HG03342 (cell line): ENCODE measurements around the gene LCN9.
"Not testable (repeated sequence)": the region's sequence is repeated elsewhere in the genome, so short reads cannot be mapped to it uniquely, and the experiment has no call there.

Experiments used
- ATAC-seq: cut with Tn5 transposase; IDR thresholded peaks from one replicate; pipeline ENCODE4 v1.9.1; 2021; ENCODE audit warnings: mild to moderate bottlenecking, moderate library complexity; ENCODE audit not compliant: unreplicated experiment

Gene LCN9

GRCh38 chr9:135670721-135671590 is 7.8 kb downstream of the LCN9 start:
- no peak for ATAC-seq

GRCh38 chr9:135671591-135672041 is 8.5 kb downstream of the LCN9 start:
- ATAC-seq = no peak

GRCh38 chr9:135672786-135673185 is 9.7 kb downstream of the LCN9 start:
- ATAC-seq = not testable (repeated sequence)

- ATAC-seq = no peak
Observed at GRCh38 chr9:135673941-135674340, 10.8 kb downstream of the LCN9 start.

GRCh38 chr9:135674977-135675376 is 11.9 kb downstream of the LCN9 start:
- no peak for ATAC-seq

- no peak for ATAC-seq
Observed at GRCh38 chr9:135676891-135677290, 13.8 kb downstream of the LCN9 start.

- no peak for ATAC-seq
Observed at GRCh38 chr9:135677641-135678168, 14.6 kb downstream of the LCN9 start.

- ATAC-seq = no peak
Observed at GRCh38 chr9:135678236-135679017, 15.3 kb downstream of the LCN9 start.

GRCh38 chr9:135680056-135680455 is 16.9 kb downstream of the LCN9 start:
- no peak for ATAC-seq

- no peak for ATAC-seq
Observed at GRCh38 chr9:135681161-135681560, 18.1 kb downstream of the LCN9 start.

GRCh38 chr9:135683401-135684034 is 20.4 kb downstream of the LCN9 start:
- no peak for ATAC-seq

- ATAC-seq = no peak
Observed at GRCh38 chr9:135684691-135685090, 21.6 kb downstream of the LCN9 start.

GRCh38 chr9:135687216-135687615 is 24.1 kb downstream of the LCN9 start:
- ATAC-seq = no peak

GRCh38 chr9:135689011-135689410 is 25.9 kb downstream of the LCN9 start:
- no peak for ATAC-seq

GRCh38 chr9:135690836-135691570 is 27.9 kb downstream of the LCN9 start:
- ATAC-seq = no peak

GRCh38 chr9:135692410-135692809 is 29.3 kb downstream of the LCN9 start:
- no peak for ATAC-seq

GRCh38 chr9:135693265-135693664 is 30.2 kb downstream of the LCN9 start:
- no peak for ATAC-seq

- no peak for ATAC-seq
Observed at GRCh38 chr9:135693771-135694170, 30.7 kb downstream of the LCN9 start.

GRCh38 chr9:135694414-135694813 is 31.3 kb downstream of the LCN9 start:
- ATAC-seq = no peak

GRCh38 chr9:135695036-135695435 is 31.9 kb downstream of the LCN9 start:
- no peak for ATAC-seq

GRCh38 chr9:135695642-135696041 is 32.5 kb downstream of the LCN9 start:
- no peak for ATAC-seq
